HG02852 (cell line): ENCODE results near the gene KCNH1.

Experiments used
- ATAC-seq: cut with Tn5 transposase; IDR thresholded peaks from one replicate; pipeline ENCODE4 v1.9.1; 2021; ENCODE audit warnings: mild to moderate bottlenecking, moderate library complexity; ENCODE audit not compliant: unreplicated experiment

KCNH1 gene

DNA sequence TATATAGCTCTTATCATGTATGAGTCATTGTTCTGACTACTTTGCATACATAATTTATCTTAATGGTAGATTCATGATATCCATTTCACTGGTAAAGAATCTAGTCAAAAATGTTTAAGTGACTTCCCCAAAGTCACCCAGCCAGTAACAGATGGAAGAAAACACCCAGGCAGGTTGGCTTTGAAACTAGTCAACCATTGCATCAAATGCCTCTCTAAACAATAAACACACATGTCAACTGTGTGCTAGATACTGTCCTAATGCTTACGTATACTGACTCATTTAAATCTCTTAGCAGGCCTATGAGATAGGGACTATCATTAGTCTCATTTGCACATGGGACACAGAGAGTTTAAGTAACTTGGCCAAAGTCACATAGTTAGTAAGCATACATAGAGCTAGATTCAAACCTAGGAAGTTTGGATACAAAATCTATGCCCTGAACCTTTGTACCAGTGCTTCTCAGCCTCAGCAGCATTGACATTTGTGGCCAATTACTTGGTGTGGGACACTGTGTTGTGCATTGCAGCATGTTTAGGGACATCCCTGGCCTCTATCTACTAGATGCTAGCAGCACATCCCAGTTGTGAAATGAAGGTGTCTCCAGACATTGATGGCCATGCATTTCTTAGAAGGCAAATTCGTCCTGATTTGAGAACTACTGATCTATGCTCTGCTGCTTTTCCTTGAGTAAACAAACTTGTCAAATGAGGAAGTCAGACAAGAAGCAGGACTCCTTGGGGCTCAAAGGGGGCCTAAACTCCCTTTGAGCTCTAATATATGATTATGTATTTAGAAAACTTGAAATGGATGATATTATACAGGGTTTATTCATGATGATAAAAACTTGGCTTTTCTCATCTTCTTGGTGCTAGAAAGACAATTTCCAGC lies 316.3 kb downstream of the KCNH1 start:
- no peak for ATAC-seq

DNA sequence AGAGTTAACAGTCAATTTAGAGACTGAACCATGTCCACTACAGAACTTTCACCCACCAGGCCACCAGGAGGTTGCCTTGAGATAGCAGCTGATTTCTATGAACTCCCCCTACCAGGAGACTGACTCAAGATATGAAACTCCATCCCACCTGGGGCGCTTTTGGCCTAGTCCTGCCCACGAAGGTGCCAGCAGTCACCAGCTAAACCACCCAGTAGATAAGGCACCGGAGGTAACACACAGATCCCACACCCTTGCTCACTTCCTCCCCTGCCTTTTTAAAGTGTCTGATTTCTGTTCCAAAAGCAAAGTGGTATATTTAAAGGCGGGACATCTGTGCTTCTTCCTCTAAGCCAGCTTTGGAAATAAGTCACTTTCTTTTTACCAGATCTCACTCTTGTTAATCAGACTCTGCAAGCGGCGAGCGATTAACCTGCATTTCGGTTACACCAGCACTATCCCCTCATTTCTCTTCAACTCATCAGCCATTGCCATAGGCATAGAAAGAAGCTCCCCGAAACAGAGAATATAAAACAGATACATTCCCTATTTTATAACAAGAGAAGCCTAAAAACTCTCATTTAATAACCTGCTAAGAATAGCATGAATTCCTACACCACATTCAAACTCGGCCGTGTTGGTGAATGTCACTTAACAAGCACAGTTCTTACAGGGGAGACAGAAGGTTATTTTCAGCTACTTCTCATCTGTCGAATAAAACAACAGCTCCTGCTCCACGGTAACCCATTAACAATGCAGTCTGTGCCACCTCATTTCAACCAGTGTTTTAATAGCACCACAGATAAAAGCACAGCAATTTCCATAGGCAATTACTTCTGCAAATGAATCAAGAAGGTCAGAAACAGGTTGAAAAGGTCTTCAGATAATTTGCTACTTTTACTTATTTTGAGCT lies 318.1 kb downstream of the KCNH1 start:
- no peak for ATAC-seq

- no peak for ATAC-seq
Observed at GRCh38 chr1:210814382-210815123, 319.4 kb downstream of the KCNH1 start.

GRCh38 chr1:210801501-210801900 lies 332.4 kb downstream of the KCNH1 start:
- no peak for ATAC-seq

GRCh38 chr1:210800756-210801155 lies 333.2 kb downstream of the KCNH1 start:
- no peak for ATAC-seq

DNA sequence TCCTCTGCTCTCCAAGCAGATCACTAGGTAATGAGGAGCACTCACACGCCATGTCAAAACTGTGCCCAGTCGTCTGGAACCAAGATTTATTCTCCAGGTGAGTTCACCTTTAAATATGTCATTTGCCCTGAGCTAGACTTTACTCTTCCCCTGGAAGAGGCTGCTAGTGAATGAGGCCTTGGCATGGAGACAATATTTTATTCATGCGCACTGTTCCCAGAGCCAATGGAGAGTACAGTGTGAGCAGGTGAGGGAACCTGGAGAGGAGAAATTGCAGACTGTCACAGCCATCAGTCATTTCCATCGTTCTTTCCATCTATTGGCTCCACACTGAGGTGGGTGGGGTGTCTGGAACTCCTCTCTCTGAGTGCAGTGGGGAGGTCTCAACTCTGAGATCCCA lies 333.6 kb downstream of the KCNH1 start:
- no peak for ATAC-seq

GRCh38 chr1:210797422-210797821 lies 336.5 kb downstream of the KCNH1 start:
- no peak for ATAC-seq

DNA sequence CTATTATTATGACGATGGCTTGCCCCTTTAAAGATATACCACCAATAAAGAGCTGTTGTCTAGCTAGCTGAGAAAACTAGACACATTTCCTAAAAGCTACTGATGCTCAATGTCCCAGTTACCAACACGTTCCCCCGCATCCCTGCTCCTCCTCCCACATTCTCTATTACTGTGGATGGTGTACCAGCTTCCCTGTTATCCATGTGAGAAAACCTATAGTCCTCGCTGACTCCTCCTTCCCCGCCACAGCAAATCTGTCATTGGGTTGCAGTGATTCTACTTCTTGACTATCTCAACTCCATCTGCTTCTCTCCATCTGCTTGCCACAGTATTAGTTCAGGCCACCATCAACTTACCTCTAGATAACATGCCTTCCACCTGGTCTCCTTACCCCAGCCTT lies 337.5 kb downstream of the KCNH1 start:
- ATAC-seq = no peak

DNA sequence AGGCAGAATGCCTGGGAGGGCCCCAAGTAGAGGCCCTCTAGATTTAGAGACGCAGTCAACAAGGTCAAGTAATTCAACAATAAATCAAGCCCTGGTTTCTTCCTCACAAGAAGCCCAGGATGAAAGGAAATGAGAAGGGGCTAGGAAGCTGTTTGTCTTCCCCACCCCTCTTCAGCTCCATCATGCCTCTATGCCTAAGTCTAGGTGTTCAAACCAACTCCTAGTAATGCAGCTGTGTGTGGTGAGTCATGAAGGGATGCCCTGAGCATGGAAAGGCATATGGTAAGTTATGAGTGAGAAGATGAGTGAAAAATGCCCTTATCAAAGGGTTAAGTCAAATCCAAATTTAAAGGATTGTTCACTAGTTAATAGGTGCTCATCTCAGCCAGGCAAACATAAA lies 339.5 kb downstream of the KCNH1 start:
- ATAC-seq = no peak

DNA sequence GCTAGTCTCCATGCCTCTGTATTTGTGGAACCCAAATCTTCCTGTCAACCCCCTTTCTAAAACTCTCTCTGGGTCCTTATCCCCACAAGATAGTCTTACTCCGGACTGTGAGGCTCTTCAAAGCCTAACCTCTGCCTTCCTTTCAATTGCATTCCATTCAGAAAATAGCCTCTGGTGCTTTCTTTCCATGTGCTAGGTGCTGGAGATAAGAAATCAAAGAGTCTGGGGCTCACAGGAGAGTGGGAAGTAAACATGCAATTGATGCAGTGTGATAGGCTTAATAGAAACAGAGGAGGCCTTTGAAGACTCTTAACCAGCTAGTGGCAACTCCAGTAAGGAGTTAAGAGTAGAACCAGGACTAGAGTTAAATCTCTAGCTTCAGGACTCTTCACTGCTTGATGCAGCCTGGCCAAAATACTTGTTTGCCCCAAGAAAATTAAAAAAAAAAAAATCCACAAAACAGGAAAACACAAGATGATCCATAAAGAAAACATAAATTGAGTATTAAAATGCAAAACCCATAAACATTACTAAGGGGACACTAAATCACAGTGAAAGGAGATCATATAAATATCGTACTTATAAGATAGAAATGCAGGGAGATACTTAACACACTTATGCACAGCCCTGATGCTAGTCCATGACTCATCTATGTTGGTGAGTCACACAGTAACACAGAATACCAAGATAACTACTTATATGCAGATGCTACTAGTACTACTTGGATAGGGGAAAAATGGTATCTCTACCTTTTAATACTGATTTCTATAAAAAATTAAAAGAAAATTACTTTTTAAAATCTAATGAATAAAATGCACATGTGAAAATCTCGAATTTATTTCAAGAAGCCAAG lies 341.5 kb downstream of the KCNH1 start:
- ATAC-seq = no peak

- no peak for ATAC-seq
Observed at GRCh38 chr1:210790196-210790595, 343.8 kb downstream of the KCNH1 start.

DNA sequence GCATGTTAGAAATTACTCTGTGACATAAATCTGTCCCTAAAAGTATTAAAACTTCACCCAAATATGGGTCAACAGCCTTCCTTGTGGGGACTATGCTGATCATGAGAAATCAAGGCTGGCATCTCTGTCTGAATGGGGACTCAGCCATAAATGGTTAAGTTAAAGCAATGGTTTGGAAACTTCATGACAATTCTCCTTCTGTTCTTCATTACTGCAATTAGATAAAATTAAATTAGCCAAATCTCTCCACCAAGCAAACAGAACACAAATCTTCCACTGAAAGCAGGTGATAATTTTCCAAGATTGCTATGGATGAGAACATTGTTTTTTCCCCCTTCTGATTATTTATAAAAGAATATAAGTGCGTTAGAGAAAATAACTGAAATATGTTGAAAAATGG lies 346.1 kb downstream of the KCNH1 start:
- no peak for ATAC-seq

- no peak for ATAC-seq
Observed at GRCh38 chr1:210786546-210786945, 347.4 kb downstream of the KCNH1 start.

GRCh38 chr1:210783925-210784324 lies 350.0 kb downstream of the KCNH1 start:
- no peak for ATAC-seq

- ATAC-seq = no peak
Observed at GRCh38 chr1:210781652-210782051, 352.3 kb downstream of the KCNH1 start.

DNA sequence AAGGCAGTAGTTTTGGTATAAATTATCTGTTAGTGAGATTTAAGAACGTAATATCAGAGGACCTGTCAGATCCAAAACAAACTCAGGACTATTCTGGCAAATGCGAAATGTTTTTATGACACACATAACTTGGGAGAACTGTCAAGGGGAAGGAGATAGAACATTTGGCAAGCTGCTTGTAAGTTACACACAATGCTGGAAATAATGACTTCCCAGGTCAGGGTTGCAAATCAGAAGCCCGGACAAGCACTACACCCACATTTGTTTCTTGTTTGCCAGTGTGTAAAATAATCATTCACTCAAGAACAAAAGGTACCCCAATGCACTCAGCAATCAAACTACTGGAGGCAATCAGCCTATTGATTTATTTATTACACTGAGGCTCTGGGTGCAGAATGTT lies 354.7 kb downstream of the KCNH1 start:
- no peak for ATAC-seq

GRCh38 chr1:210777914-210778313 lies 356.0 kb downstream of the KCNH1 start:
- no peak for ATAC-seq

DNA sequence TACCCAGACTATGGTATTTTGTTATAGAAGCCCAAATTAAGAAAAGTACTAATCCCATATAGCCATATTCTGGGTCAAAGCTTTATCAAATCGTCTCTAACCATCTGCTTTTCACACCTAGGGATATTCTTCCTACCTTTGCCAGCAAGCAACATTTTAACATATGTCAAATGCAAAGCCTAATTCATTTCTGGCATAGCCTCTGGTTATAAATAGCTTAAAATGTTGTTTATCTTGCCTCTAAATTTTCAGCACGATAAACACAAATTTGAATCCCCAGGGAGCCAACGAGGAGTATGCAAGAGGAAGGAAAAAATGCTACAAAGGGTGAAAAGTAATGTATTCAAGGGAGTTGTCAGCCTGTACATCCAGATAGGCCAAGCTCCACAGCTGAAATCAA lies 357.2 kb downstream of the KCNH1 start:
- no peak for ATAC-seq

DNA sequence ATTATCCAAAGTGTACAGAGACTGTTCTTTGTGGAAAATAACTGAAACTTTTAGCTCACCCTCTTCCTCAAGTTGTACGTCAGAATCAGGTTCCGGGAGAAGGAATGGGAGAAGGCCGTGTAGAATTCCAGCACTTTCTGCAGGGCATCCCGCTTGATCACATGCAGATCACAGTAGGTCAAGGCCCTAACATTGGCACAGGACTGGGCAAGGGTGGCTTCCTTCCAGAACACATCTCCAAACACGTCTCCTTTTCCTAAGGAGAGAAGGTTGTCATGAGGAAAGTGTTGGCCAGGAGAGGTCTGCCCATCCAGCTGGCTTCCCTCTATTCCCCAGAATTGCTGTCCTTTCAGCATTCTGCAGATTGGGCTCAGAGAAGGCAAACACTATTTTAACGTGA lies 358.7 kb downstream of the KCNH1 start:
- ATAC-seq = no peak

DNA sequence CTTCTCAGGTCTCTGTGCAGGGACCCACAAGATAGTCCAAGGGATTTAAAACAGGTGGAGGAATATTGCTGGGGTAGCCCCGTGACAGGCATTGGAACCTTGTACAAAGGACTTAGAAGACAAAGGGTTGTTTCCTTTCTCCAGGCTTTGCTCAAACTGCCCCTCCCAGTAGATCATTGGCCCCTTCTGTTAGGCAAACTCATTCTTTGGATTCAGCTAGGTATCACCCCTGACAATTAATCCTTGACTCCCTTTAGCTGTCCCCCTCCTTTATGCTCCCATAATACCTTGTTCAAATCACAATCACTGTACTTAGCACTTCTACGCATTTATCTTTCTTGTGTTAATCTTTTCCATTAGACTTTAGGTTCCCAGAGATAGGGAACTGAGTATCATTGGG lies 360.5 kb downstream of the KCNH1 start:
- no peak for ATAC-seq
